Measurements from ENCODE around the gene TCHHL1.
A peak's percentile ranks its signal among the peaks of the same experiment; 100 is the strongest.

Gene TCHHL1

GRCh38 chr1:152043870-152044269 is 45.0 kb downstream of the TCHHL1 start:
- no peak overlapping the region for H3K4me3 ChIP-seq
- no peak overlapping the region for H3K27ac ChIP-seq

GRCh38 chr1:152042030-152042429 is 46.8 kb downstream of the TCHHL1 start:
- no peak overlapping the region for H3K4me3 ChIP-seq
- no peak overlapping the region for H3K27ac ChIP-seq

GRCh38 chr1:152039886-152040285 is 49.0 kb downstream of the TCHHL1 start:
- no peak overlapping the region for H3K27ac ChIP-seq
- no peak overlapping the region for H3K4me3 ChIP-seq

- H3K4me3 ChIP-seq = no peak overlapping the region
Observed at GRCh38 chr1:152039461-152039860, 49.4 kb downstream of the TCHHL1 start.

GRCh38 chr1:152038871-152039270 is 50.0 kb downstream of the TCHHL1 start:
- no peak overlapping the region for H3K4me3 ChIP-seq
- H3K27ac ChIP-seq = peak overlapping the region in 6 of 21 experiments; percentile 48 to 99 (median 96)

More at GRCh38 chr1:152039461-152039860, 49.4 kb downstream of the TCHHL1 start:
- no peak overlapping the region for H3K27ac ChIP-seq

GRCh38 chr1:152036267-152037216 is 52.3 kb downstream of the TCHHL1 start, which contains the start of gene S100A11:
Gene S100A11 (minus strand): TSS chr1:152037004. CDS start chr1:152036915, 89 bp downstream.
- Histone ChIP-seq H3K27ac (peak within 1 kb of the TSS; percentile 85 to 100 (median 98)), H3K4me3 (peak within 1 kb of the TSS; percentile 60 to 81 (median 66))

GRCh38 chr1:152035539-152036266 is 53.2 kb downstream of the TCHHL1 start:
- Histone ChIP-seq H3K27ac (peak overlapping the region; percentile 85 to 100 (median 98)), H3K4me3 (peak overlapping the region; percentile 60 to 81 (median 66))

GRCh38 chr1:152034654-152035538 is 54.0 kb downstream of the TCHHL1 start:
- peak overlapping the region; percentile 66 to 100 (median 98) for H3K27ac ChIP-seq

GRCh38 chr1:152034324-152034653 is 54.6 kb downstream of the TCHHL1 start:
- H3K27ac ChIP-seq = peak overlapping the region in 20 of 21 experiments; percentile 85 to 100 (median 98)
- peak overlapping the region; percentile 60 to 81 (median 66) for H3K4me3 ChIP-seq

More at GRCh38 chr1:152034654-152035538, 54.0 kb downstream of the TCHHL1 start:
- H3K4me3 ChIP-seq = peak overlapping the region; percentile 60 to 81 (median 66)

Data from skin epidermis (tissue), 12 donors.